ENCODE data around the gene SLC25A21. TPM values are rescaled to one million over a fixed set of nuclear protein-coding genes. Genes with fewer than 3 reads are reported as not detected.

The SLC25A21 gene
- total and polyA plus RNA-seq, 2 donors (not counting 1 experiment from before 2014, with no cell fraction given) = 0.50 to 0.62 TPM

GRCh38 chr14:37201724-37202123 lies 29.3 kb upstream of the SLC25A21 start:
- H3K4me1 ChIP-seq (ENCODE audit: control insufficient read depth, extremely low read depth, insufficient read depth, low read length) = no peaks in the 10 kb centered on the region
- no peaks in the 10 kb centered on the region for H3K36me3 ChIP-seq (ENCODE audit: control insufficient read depth, insufficient read depth, low read length)
- no peaks in the 10 kb centered on the region for H4K20me1 ChIP-seq (ENCODE audit: control insufficient read depth, extremely low read depth, insufficient read depth, low read length)
- no peaks in the 10 kb centered on the region for H3K79me2 ChIP-seq (ENCODE audit: control insufficient read depth, insufficient read depth, low read length)
- no peak for DNase-seq (ENCODE audit: low read depth in 2 of 2)
- no peaks in the 10 kb centered on the region for H3K9me3 ChIP-seq (ENCODE audit: control insufficient read depth, insufficient read depth, low read depth, low read length)
- no peak overlapping the region for H3K4me2 ChIP-seq (ENCODE audit: extremely low read depth, insufficient read depth, low read length)
- H3K27ac ChIP-seq (ENCODE audit: insufficient read depth, low read length) = no peak overlapping the region
- H2AFZ ChIP-seq (ENCODE audit: low read length) = no peak overlapping the region
- no peak overlapping the region for H3K4me3 ChIP-seq (replicated peaks in 1 of 4; ENCODE audit: control extremely low read depth in 1 of 4, insufficient read depth in 1 of 4, low read depth in 3 of 4, low read length in 4 of 4)
- H3K27me3 ChIP-seq (ENCODE audit: control insufficient read depth, insufficient read depth, low read length) = no peaks in the 10 kb centered on the region
- TF ChIP-seq CTCF (conservative IDR thresholded peaks at IDR 0.05 in 1 of 2, IDR thresholded peaks at IDR 0.05 in 1 of 2; ENCODE audit: low read depth in 1 of 2, low read length in 2 of 2) (no peak), EZH2 (IDR thresholded peaks at IDR 0.05; ENCODE audit: low read length, missing control alignments) (no peak)
- no peak overlapping the region for H3K9ac ChIP-seq (ENCODE audit: insufficient read depth, low read length)

- Histone ChIP-seq H3K27ac (ENCODE audit: insufficient read depth, low read length) (no peak overlapping the region), H4K20me1 (ENCODE audit: control insufficient read depth, extremely low read depth, insufficient read depth, low read length) (no peaks in the 10 kb centered on the region), H2AFZ (ENCODE audit: low read length) (no peak overlapping the region), H3K36me3 (ENCODE audit: control insufficient read depth, insufficient read depth, low read length) (no peaks in the 10 kb centered on the region), H3K4me1 (ENCODE audit: control insufficient read depth, extremely low read depth, insufficient read depth, low read length) (no peaks in the 10 kb centered on the region), H3K79me2 (ENCODE audit: control insufficient read depth, insufficient read depth, low read length) (no peaks in the 10 kb centered on the region), H3K4me3 (replicated peaks in 1 of 4; ENCODE audit: control extremely low read depth in 1 of 4, insufficient read depth in 1 of 4, low read depth in 3 of 4, low read length in 4 of 4) (peak overlapping the region in 3 of 4 experiments; percentile 55 to 88 (median 72)), H3K9me3 (ENCODE audit: control insufficient read depth, insufficient read depth, low read depth, low read length) (no peaks in the 10 kb centered on the region), H3K4me2 (ENCODE audit: extremely low read depth, insufficient read depth, low read length) (peak overlapping the region; percentile 87), H3K9ac (ENCODE audit: insufficient read depth, low read length) (no peak overlapping the region), H3K27me3 (ENCODE audit: control insufficient read depth, insufficient read depth, low read length) (no peaks in the 10 kb centered on the region)
- no peak for DNase-seq (ENCODE audit: low read depth in 2 of 2)
- TF ChIP-seq EZH2 (IDR thresholded peaks at IDR 0.05; ENCODE audit: low read length, missing control alignments) (no peak), CTCF (conservative IDR thresholded peaks at IDR 0.05 in 1 of 2, IDR thresholded peaks at IDR 0.05 in 1 of 2; ENCODE audit: low read depth in 1 of 2, low read length in 2 of 2) (no peak)
Observed at GRCh38 chr14:37198907-37199306, 26.5 kb upstream of the SLC25A21 start.

GRCh38 chr14:37198273-37198598 lies 25.8 kb upstream of the SLC25A21 start:
- peak overlapping the region; percentile 68 for H3K27ac ChIP-seq (ENCODE audit: insufficient read depth, low read length)
- H3K36me3 ChIP-seq (ENCODE audit: control insufficient read depth, insufficient read depth, low read length) = no peaks in the 10 kb centered on the region
- H4K20me1 ChIP-seq (ENCODE audit: control insufficient read depth, extremely low read depth, insufficient read depth, low read length) = no peaks in the 10 kb centered on the region
- H3K79me2 ChIP-seq (ENCODE audit: control insufficient read depth, insufficient read depth, low read length) = no peaks in the 10 kb centered on the region
- peak overlapping the region; percentile 87 for H3K4me2 ChIP-seq (ENCODE audit: extremely low read depth, insufficient read depth, low read length)
- no peaks in the 10 kb centered on the region for H3K27me3 ChIP-seq (ENCODE audit: control insufficient read depth, insufficient read depth, low read length)
- TF ChIP-seq CTCF (conservative IDR thresholded peaks at IDR 0.05 in 1 of 2, IDR thresholded peaks at IDR 0.05 in 1 of 2; ENCODE audit: low read depth in 1 of 2, low read length in 2 of 2) (no peak), EZH2 (IDR thresholded peaks at IDR 0.05; ENCODE audit: low read length, missing control alignments) (no peak)
- peak overlapping the region; percentile 80 for H3K9ac ChIP-seq (ENCODE audit: insufficient read depth, low read length)
- no peak for DNase-seq (ENCODE audit: low read depth in 2 of 2)
- H3K4me1 ChIP-seq (ENCODE audit: control insufficient read depth, extremely low read depth, insufficient read depth, low read length) = no peaks in the 10 kb centered on the region
- H3K9me3 ChIP-seq (ENCODE audit: control insufficient read depth, insufficient read depth, low read depth, low read length) = no peaks in the 10 kb centered on the region
- H2AFZ ChIP-seq (ENCODE audit: low read length) = peak overlapping the region; percentile 79
- H3K4me3 ChIP-seq (replicated peaks in 1 of 4; ENCODE audit: control extremely low read depth in 1 of 4, insufficient read depth in 1 of 4, low read depth in 3 of 4, low read length in 4 of 4) = peak overlapping the region; percentile 55 to 88 (median 68)
